ENCODE measurements around the gene MARK2.
"Not testable (repeated sequence)": the region's sequence is repeated elsewhere in the genome, so short reads cannot be mapped to it uniquely, and the experiment has no call there.

Gene MARK2

DNA sequence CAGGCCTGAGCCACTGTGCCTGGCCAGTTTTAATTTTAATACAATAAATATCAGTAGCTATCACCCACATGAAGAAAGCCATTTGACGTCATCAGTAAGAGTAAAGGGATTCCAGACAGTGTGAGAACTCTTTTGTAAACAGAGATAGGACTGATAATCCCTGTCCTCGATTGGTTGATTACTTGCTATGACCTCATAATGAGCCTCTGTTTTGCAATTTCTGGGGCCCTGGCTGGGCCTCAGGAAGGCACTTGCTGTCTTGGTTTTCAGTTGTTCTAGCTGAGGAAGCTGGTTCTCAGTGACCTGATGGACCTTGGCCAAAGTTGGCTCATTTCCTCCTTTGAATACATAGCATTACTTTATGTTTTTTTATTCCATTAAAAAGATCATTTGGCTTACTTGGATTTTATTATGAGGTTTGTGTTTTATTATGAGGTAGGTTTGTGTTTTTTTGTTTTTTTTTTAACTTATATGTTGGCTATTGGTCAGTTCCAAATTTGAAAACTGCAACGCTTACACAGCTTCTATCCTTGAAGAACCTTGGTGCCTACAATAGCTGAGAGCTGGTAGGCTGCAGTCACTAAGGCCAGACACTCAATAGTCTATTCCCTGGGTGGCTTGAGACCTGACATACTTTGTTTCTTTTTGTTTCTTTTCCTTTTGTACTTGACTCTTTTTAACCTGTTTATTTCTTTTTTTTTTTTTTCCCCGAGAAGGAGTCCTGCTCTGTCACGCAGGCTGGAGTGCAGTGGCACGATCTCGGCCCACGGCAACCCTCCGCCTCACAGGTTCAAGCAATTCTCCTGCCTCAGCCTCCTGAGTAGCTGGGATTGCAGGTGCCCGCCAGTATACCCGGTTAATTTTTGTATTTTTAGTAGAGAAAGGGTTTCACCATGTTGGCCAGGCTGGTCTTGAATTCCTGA, 20.0 kb downstream of the MARK2 start:
- no peak for DNase-seq

DNA sequence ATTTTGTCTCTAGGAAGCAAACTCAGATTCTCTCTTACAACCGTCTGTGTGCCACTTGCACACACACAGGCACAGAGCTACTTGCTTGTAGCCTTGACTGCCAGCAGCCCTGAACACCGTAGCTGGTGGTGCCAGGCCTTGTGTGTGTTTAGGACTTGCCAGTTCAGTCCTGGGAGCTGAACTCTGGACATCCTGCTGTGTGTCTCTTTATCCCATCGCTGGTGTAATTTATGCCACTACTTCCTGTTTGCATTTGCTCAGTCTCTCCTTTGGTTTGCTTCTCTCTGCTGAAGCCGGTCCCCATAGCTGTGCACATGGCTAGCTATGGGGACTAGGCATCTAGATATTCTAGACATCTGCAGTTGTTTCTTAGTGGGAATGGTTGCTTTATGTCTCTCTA, 24.0 kb downstream of the MARK2 start:
- DNase-seq: no peak

DNA sequence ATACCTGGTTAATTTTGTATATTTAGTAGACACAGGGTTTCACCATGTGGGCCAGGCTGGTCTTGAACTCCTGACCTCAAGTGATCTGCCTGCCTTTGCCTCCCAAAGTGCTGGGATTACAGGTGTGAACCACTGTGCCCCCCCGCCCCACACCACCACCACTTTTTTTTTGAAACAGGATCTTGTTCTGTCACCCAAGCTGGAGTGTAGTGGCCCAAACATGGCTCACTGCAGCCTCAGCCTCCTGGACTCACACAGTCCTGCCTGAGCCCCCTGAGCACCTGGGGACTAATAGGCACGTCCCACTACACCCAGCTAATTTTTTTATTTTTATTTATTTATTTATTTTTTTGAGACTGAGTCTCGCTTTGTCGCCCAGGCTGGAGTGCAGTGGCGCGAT, 24.7 kb downstream of the MARK2 start:
- DNase-seq: not testable (repeated sequence)

- peak; percentile 69 for DNase-seq
Observed at GRCh38 chr11:63866211-63866610, 27.3 kb downstream of the MARK2 start.

DNA sequence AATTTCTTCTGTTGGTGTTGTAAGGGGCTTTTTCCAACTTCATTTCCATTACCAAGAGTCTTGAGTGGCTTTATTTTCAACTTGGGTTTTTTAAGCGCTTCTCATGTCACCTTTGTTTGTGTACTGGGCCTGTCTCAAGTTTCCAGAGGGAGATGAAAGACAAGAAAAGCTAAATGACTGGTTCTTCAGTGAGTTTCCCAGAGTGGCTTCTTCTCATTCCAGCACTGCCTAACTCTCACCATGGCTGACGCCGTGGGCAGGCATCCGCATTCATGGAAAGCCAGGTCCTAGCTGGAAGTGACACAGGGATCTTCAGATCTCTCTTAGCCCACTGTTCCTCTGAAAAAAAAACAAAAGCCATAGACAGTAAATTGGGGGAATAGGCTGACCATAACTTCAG, 28.6 kb downstream of the MARK2 start:
- DNase-seq: no peak

DNA sequence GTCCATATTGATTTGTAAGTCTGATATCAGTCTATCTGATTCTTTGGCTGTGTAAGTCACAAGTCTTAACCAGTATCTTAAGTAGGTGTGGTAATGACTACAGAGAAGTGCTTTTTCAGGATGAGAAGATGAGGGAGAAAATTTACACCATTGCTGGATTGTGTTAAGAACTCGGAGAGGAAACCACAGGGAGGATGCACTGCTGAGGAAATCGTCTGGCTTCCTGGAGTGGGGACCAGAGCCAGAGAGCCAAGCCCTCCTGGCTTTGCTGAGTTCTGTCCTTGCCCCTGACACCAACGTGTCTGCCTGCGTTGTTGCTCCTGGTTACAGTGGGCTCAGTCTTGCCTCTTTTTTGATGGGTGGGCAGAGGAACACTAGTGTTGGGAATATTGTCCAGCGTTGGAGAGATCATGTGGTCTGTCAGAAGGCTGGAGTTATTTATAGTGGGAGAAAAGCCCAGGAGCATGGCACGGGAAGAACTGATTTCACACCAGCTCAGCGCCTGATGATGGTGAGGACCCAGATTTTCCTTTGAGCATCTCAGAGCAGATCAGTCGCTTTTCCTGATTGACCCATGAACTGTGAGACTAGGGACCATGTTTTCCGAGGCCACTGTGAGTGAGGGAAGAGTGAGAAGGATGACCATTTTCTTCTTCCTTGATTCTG, 29.6 kb downstream of the MARK2 start:
- DNase-seq: no peak

DNA sequence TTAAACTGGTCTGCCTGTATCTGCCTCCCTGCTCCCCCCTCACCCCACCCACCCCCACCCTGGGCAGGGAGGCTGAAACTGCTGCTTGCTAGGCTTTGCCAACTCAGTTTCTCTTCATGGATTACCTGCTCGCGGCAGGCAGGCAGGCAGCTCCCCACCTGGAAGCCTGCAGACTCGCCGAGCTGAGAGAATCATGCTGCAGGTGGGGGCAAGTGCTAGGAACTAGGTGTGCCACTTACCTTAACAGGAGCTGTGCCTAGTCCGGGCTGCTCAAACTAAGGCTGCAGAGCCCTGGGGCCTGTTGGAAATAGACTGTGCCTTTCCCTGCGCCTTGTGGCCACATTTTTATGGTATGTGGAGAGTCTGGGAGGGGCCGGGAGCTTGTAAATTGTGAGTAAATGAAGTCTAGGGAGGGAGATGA, 30.3 kb downstream of the MARK2 start:
- no peak for DNase-seq

GRCh38 chr11:63869683-63870082, 30.8 kb downstream of the MARK2 start:
- DNase-seq: no peak

DNA sequence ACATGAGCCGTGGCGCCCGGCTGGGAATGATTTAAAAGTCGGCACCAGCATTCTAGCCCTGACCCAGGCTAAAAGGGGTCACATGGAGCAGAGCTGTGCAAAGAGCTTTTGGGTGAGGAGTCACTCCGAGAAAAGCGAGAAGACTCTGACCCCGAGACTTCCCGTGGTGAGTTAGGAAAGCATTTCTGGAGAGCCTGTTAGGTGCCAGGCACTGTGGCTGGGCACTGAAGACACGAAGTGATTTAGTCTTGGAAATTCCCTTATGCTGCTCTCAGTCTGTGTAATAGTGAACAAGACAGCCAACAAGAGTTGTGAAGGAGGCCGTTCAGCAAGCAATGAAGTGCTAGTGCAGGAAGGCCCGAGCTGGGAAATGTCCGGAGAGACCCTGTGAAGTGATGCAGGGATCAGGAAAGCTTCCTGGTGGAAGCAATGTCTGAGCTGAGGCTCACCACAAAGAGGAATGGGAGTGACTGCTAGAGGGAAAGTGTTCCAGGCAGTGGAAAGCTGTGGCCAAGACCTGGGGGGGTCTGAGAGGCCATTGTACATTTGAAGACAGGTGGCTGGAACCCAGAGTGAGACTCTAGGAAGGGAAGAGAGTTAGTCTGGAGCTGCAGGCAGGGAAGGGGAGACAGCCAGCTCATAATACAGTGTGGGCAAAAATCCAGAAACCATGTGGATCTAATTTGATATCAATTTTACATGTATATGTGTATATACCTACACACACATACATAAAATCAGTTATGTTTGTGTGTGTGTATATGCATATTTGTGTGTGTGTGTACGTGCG, 31.6 kb downstream of the MARK2 start:
- DNase-seq: no peak

- no peak for DNase-seq
Observed at GRCh38 chr11:63871962-63872799, 33.3 kb downstream of the MARK2 start.

DNA sequence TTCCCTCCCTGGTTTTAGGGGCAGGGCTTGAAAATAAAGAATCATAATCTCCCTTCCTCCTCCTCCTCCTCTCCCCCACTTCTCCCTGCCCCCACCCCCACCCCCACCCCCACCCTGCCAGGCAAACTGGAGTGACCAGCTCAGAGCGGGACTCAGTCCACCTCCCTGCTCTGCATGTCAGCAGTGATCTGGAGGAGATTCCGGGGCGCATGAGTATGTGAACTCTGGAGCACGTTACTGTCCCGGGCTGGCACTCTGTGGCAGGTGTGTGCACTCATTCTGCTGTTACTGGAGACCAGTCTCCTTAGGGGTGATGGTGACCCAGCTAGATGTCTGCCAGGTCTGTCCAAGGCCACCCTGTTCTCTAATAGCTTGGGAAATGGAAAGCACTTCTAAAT, 33.9 kb downstream of the MARK2 start:
- no peak for DNase-seq

DNA sequence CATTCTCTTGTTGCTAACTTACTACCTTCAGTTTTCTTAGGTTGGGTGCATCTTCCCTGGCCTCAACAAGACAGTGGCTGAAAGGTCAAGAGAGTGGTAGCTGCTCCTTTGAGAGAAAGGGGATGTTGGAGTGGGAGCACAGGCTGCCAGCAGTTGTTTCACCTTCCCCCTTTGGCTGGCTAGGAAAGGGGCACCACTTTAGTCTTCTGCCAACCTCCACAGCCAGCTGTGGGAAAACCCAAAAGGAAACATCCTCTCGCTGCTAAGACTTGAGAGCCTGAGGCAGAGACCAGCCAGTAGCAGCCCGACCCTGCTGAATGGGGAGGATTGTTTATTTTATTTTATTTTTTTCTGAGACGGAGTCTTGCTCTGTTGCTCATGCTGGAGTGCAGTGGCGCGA, 34.4 kb downstream of the MARK2 start:
- DNase-seq: no peak

DNA sequence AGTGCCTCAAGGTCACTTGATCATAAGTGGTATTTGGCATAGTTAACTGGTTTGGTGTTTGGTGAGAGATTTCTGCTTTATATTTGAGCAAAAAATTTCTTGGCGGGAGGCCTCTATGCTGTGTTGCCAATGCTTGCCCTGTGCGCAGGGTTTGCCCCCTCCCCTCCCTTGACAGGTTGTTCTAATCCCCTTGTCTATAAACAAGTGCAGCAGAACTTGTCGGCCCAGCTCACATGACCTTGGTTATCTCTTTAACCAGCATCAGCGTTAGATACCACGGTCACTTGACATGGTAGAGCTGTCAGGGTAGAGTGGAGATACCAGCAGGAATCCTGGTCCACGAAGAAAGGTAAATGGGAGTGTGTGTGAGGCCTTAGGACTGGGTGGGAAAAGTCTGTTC, 35.6 kb downstream of the MARK2 start:
- no peak for DNase-seq

DNA sequence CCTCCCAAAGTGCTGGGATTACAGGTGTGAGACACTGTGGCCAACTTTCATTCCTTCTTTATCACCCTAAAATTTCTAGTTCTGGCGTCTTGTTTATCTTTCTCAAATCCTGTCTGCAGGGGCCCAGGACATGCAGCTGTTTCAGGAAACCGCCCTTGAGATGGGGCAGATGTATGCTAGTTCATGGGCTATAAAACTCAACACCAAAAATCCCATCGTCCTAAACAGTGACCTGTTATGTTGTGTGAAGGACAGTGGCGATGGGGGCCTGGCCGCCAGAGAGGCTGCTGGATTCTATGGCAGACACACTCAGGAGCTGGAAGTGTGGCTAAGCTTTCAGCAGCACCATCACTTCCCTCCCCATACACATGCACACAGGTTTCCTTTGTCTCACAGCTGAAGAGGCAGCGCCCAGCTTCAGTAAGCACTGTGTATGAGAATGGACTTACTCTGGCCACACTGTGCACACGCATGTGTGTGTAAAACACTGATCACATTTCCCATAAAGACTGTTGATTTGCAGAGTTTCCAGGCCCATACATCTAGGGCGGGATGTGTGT, 36.7 kb downstream of the MARK2 start:
- no peak for DNase-seq

DNA sequence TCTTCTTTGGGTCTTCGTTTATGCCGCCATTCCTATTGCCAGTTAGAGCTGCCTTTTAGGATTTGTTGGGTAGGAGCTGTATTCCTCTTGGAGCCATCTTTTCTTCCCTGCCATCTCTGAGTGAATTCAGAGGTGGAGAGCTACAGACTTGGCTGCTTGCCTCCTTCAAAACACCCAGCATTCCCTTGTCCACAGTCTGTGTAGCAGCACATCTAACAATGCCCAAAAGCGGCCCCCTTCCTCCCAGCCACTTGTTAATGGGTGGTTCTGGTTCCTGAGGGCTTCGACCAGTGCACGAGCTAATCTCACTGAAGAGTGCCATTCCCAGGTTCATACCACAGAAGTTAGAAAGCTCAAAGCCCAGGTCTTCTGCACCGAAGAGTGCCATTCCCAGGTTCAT, 37.7 kb downstream of the MARK2 start:
- DNase-seq: no peak

- DNase-seq: no peak
Observed at GRCh38 chr11:63877658-63878241, 38.8 kb downstream of the MARK2 start.

DNA sequence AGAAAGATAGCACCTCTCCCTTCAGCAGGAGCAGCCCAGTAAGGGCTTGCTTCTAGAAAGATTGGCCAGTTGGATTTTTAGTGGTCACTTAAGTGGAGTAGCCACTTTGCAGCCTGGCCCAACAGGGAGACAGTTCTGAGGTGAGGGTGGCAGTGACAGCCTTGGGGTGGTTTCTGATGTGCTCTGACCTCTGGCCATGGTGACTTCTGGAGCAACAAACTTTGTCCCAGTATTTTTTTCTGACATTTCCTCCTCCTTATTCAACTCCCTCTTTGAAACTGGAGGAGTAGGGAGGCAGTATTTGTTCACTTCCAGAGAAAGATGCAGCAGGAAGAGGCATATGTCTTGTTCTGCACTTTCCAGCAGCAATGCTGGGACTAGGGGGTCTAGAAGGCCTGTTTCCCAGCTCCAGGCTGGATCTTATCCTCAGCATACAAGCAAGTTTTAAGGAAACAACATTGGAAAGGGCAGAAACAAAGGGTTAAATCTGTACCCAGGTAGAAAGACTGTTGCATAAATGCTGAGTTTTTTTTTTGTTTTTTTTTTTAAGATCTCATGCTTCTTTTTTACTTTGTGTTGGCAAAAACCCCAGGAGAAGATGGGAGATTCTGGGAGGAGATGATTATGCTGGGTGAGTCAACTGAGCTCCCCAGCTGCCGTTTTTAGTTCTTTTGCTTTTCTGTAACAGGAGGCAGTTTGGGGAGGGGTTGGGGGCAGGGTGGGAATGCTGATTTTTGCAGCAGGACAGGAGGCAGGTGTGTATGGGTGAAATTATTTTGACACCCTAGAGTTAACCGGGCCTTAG, 40.9 kb downstream of the MARK2 start:
- DNase-seq: no peak

DNA sequence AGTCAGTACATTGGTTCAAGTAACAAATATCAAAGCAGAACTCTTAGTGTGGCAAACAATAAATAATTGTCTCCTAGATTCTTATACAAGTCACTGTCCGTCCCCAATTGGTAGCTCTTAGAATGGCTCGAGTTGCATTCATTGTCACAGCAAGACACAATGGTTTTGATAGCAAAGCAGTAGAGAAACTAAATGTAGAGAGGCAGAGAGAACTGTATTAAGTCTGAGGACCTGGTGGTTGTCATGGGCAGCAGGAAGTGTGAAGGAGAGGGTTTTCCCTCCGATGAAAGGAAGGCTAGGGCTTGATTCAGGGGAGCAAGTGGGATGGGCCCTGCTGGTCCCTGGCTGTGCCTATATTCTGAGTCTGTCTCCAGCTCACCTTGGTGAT, 41.5 kb downstream of the MARK2 start:
- DNase-seq: no peak

GRCh38 chr11:63882555-63883242, 43.8 kb downstream of the MARK2 start:
- no peak for DNase-seq

DNA sequence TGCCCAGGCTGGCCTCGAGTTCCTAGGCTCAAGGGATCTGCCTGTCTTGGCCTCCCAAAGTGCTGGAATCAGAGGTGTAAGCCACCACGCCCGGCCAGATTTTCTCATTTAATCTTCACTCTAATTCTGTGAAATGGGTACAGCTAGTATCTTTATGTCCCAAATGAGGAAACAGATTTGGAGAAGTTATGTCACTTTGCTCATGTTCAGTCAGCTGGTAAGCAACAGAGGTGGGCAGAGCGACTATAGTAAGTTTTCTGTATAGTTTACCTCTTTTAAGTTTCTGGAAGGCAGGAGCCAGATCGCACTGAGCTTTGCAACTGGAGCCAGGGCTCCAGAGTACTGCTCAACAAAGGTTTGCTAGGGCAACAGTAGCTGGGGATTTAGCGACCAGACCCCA, 44.9 kb downstream of the MARK2 start:
- DNase-seq: no peak
